Stimulated activated CD4-positive, alpha-beta T cell treated with anti-CD3 and anti-CD28 coated beads, Interleukin-2, amount 100 ng/mL, for 48 hours (primary cell): ENCODE measurements around the gene NSMCE1.
A peak's percentile ranks its signal among the peaks of the same experiment; 100 is the strongest.

Source experiments
- DNase-seq, 2 donors: peaks; one replicate each; pipeline ENCODE4 v3.0.0-alpha.2; 2020

Gene NSMCE1

GRCh38 chr16:27242398-27242797 is 26.2 kb downstream of the NSMCE1 start:
- no peak for DNase-seq

- no peak for DNase-seq
Measured at GRCh38 chr16:27241658-27242057, 26.9 kb downstream of the NSMCE1 start.

- DNase-seq: no peak
Measured at GRCh38 chr16:27240948-27241531, 27.5 kb downstream of the NSMCE1 start.

- DNase-seq: no peak
Measured at GRCh38 chr16:27239906-27240655, 28.5 kb downstream of the NSMCE1 start.

- DNase-seq: no peak
Measured at GRCh38 chr16:27239026-27239425, 29.5 kb downstream of the NSMCE1 start.

- no peak for DNase-seq
Measured at GRCh38 chr16:27238591-27238990, 30.0 kb downstream of the NSMCE1 start.

GRCh38 chr16:27238016-27238587 is 30.5 kb downstream of the NSMCE1 start:
- DNase-seq: peak in 1 of 2 donors; percentile 43

GRCh38 chr16:27237219-27238015 is 31.2 kb downstream of the NSMCE1 start:
- peak; percentile 66 to 72 for DNase-seq

DNA sequence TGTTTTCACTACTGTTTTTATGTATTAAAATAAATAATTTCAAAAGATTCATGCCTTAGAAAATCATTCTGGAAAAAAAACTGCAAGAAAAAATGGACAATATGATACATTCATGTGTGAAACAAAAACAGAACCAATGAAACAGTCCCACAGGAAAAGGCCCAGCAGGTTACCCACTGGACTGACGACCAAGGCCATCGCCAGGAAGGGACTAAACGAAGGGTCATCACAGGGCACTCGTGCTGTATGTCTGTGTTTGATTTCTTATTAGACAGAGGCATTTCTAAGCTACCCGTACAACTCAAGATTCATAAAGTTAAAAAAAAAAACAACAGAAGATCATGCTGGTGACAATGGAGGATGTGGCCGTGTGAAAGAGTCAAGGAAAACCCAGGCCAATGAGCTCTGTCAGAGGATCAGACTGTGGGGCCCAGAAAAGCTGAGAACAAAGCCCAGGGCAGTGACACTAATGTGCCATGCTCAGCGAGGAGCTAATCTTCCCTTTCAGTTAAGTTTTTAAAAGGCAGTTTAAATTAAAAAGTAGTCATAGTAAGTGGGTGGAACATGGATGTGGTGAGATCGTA is 31.8 kb downstream of the NSMCE1 start:
- DNase-seq: no peak

- no peak for DNase-seq
Measured at GRCh38 chr16:27235938-27236245, 32.7 kb downstream of the NSMCE1 start.

DNA sequence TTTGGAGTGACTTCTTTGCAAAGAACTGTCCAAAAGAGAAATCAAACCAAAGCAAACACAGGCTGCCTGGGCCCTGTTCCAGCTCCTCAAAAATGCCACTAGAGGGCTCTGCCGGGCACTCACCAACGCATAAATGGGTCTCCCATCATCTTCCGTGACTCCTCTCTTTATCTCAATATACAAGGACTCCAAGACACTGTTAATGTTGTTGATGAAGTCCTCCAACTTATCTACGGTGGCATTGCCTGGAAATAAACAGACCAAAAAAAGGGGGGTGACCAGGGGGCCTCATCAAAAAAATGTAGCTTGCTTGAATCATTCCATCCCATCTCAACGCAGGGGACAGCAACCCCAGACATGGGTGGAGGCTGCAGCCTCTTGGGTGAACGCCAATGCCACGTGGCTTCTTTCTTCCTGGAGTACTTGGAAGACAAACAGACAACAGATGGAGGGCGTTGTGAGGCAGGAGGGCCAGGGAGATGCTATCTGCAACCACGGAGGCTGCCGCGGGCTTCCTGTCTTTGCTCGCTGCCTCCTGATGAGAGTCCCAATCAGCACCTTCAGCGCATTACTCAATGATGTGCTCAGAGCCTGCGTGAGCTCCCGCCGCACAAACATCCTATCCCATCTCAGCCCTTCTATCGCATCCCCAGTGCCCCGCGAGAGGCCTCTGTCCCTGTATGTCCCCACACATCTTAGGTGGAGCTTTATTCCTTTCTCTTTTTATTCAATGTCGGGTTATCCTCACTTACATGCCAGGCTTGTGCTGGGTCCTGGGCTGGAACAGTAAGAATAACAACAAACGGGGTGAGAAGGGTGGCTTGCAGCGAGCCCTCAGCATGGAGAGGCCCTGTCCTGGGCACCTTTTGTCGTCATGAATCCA is 33.3 kb downstream of the NSMCE1 start:
- DNase-seq: peak; percentile 64 to 65

DNA sequence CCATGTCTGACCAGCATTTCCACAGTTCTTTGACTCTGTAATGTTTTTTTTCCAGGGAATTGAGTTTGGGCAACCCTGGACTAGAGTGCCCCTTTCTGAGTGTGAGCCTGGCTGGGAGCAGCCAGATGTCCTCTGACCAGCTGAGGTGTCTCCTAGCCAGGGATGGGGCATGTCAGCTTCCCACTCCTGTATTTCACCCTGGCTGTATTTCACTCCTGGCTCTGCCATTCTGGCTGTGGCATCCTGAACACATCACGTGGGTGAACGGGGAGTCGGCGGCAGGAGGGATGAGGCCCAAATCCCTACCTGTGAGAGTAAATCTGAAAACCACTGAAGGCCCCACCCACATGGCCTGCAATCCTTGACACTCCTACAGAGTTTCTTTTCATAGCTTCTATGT is 34.0 kb downstream of the NSMCE1 start:
- no peak for DNase-seq

GRCh38 chr16:27234171-27234570 is 34.4 kb downstream of the NSMCE1 start:
- no peak for DNase-seq

DNA sequence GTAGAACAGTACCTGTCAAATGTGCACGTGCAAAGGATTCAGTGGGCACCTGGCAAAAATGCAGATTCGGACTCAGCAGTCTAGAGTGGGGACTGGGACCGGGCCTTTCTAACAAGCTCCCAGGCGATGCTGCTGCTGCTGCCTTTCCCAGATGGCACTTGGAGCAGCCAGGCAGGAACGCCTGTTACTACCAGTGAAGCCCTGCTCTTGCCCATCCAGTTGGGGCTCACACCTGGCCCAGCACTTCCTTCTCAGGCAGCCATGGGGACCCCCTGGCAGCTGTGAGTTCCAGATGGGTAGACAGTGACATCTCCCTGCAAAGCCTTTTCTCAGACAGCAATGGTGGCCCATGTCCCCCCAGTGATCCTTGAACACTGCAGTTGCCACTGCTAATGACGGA is 34.8 kb downstream of the NSMCE1 start:
- DNase-seq: no peak

DNA sequence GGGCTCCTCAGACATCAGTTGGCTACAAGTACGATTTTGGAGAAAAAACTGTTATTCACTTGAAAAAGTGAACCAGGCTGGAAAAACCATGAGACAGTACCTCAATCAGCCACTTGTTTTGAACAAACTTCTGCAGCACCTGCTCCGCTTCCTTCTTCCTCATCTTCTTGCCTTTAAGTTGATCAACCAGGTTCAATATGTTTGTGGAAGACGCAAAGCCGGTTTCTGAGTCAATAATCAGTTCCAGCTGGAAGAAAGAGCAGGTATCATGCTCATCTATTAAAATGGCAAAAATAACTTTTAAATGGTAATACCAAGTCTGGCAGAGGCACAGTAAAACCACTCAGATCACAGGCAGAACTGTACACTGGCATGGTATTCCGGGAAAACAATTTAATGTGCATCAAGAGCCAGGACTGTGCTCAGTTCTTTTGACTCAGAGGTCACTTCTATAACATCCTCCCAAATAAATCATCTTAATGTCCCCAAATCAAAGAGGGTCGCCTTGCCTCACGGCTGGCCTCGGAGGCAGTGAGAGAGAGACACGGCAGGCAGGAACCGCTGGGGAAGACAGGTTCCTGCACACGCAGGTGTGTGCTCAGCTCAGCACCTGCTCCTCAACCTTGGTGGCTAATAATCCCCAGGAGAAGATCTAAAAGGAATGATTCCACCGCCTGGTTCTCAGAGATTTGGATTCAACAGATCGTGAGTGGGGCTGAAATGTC is 35.5 kb downstream of the NSMCE1 start:
- DNase-seq: no peak

- peak in 1 of 2 donors; percentile 34 for DNase-seq
Measured at GRCh38 chr16:27232061-27232900, 36.3 kb downstream of the NSMCE1 start.

DNA sequence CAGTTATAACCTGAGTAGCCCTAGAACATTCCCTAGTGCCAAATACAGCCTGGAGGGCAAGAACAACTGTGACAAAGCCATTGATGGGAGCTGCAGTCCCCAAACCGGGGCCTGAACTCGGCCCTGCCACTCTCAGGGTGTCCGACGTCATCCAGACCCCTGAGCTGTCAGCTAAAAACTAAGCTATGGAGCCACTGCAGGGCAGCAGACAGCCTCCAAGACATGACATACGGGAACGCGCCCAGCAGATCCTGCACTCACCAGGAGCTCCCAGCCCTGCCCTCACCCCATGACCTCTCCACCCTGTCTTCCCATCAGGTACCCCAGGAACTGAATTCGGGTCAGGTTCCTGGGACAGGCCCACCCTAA is 36.9 kb downstream of the NSMCE1 start:
- no peak for DNase-seq

DNA sequence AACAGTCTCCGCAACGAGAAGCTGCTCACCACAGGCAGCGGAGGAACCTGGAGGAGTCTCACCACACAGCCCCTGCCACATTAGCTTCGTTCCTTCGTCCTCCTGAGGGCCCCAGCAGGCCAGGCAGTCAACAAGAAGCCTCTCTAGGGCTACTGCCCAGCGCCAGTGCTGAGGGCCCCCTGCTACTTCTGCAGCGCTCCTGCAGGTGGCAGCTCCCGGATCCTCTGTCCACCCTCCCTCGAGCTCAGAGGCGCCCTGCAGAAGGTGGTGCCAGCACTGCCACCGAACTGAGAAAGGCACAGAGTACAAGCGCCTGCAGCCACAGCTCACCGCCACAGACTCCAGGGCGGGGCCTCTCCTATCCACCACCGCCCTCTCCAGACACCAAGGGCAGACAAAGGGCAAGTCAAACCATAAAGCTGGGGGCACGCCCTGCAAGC is 38.0 kb downstream of the NSMCE1 start:
- DNase-seq: peak in 1 of 2 donors; percentile 53

- no peak for DNase-seq
Measured at GRCh38 chr16:27229891-27230470, 38.6 kb downstream of the NSMCE1 start.
